ENCODE data around the gene HAUS8.

Gene HAUS8

GRCh38 chr19:17001603-17002183 lies 73.6 kb downstream of the HAUS8 start:
- TF ChIP-seq, protein P1, sequence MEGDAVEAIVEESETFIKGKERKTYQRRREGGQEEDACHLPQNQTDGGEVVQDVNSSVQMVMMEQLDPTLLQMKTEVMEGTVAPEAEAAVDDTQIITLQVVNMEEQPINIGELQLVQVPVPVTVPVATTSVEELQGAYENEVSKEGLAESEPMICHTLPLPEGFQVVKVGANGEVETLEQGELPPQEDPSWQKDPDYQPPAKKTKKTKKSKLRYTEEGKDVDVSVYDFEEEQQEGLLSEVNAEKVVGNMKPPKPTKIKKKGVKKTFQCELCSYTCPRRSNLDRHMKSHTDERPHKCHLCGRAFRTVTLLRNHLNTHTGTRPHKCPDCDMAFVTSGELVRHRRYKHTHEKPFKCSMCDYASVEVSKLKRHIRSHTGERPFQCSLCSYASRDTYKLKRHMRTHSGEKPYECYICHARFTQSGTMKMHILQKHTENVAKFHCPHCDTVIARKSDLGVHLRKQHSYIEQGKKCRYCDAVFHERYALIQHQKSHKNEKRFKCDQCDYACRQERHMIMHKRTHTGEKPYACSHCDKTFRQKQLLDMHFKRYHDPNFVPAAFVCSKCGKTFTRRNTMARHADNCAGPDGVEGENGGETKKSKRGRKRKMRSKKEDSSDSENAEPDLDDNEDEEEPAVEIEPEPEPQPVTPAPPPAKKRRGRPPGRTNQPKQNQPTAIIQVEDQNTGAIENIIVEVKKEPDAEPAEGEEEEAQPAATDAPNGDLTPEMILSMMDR (IDR thresholded peaks at IDR 0.05): no peak
- Histone ChIP-seq H3K36me3 (ENCODE audit: control insufficient read depth, insufficient read depth, low read length) (no peaks in the 10 kb centered on the region), H3K9ac (no peak overlapping the region), H3K4me1 (no peaks in the 10 kb centered on the region), H3K79me2 (no peaks in the 10 kb centered on the region), H3K9me3 (ENCODE audit: control insufficient read depth, low read length) (no peaks in the 10 kb centered on the region), H3K4me3 (ENCODE audit: low read depth, low read length) (no peak overlapping the region), H3K27me3 (ENCODE audit: control insufficient read depth, insufficient read depth, low read length) (no peaks in the 10 kb centered on the region), H3K4me2 (ENCODE audit: low read length) (no peak overlapping the region), H3K27ac (no peak overlapping the region), H2AFZ (no peak overlapping the region)
